GM12891 (cell line): Measurements from ENCODE around the gene ATP5ME.

Source experiments
- PAX5 ChIP-seq: IDR thresholded peaks from 2 replicates; pipeline ENCODE4 v1.6.1; 2011; ENCODE audit warnings: low read length, moderate library complexity, mild to moderate bottlenecking; ENCODE audit not compliant: insufficient read depth, severe bottlenecking
- POLR2A ChIP-seq: IDR thresholded peaks from 2 replicates; pipeline ENCODE4 v1.6.1; 2011; ENCODE audit warnings: low read depth, low read length, control low read depth
- SPI1 ChIP-seq: IDR thresholded peaks from 2 replicates; pipeline ENCODE4 v1.6.1; 2011; ENCODE audit warnings: low read depth, low read length, control low read depth

- TF ChIP-seq POLR2A (no peak), SPI1 (no peak), PAX5 (no peak)
Measured at GRCh38 chr4:680928-681645, 7.0 kb upstream of the ATP5ME start.
